ENCODE data around the gene IMP3.

GRCh38 chr15:75636026-75636425, 4.0 kb downstream of the IMP3 start:
- TF ChIP-seq POLR2AphosphoS5 (IDR thresholded peaks at IDR 0.05), result no peak
- no peak for TF ChIP-seq CTCF (IDR thresholded peaks at IDR 0.05)
- TF ChIP-seq POLR2A (IDR thresholded peaks at IDR 0.05), result no peak
- no peak for TF ChIP-seq EP300 (IDR thresholded peaks at IDR 0.05)

Data from sigmoid colon (tissue), 4 donors.